Epithelial cell of proximal tubule (primary cell): ENCODE data around the gene CUL2. TPM values are rescaled to one million over a fixed set of nuclear protein-coding genes. Genes with fewer than 3 reads are reported as not detected.

Source experiments
- DNase-seq: peaks from one replicate; pipeline ENCODE4 v3.0.0-alpha.2; 2011; ENCODE audit warnings: low read depth
- H3K4me3 ChIP-seq: 2 replicates; pipeline ENCODE4 v1.5.1; 2011; ENCODE audit warnings: low read depth, mild to moderate bottlenecking, low read length
- CTCF ChIP-seq: conservative IDR thresholded peaks from 2 replicates; pipeline ENCODE4 v1.5.1; 2012; ENCODE audit warnings: low read depth, mild to moderate bottlenecking, low read length
- total RNA-seq: library from RNA; depleted of rRNA; stranded (reverse); fragments of >200 nt; gene quantifications from 2 replicates; pipeline ENCODE4 v1.2.3, GENCODE V29; 2015

Gene CUL2
- 23.7 and 24.8 TPM in 2 replicates for total RNA-seq

GRCh38 chr10:35090162-35090954, at the start of gene CUL2:
Gene CUL2, minus strand, starts transcription at chr10:35090341. Its CDS starts 19,024 bp downstream, at chr10:35071317.
- peak; percentile 80 for DNase-seq
- no peak for TF ChIP-seq CTCF
- H3K4me3 ChIP-seq = peak within 1 kb of the TSS; percentile 82

- H3K4me3 ChIP-seq = no peak overlapping the region
- TF ChIP-seq CTCF = no peak
- no peak for DNase-seq
Observed at GRCh38 chr10:35136263-35136815, 46.2 kb upstream of the CUL2 start.

- no peak for DNase-seq
- no peak overlapping the region for H3K4me3 ChIP-seq
- no peak for TF ChIP-seq CTCF
Observed at GRCh38 chr10:35135861-35136260, 45.7 kb upstream of the CUL2 start.

GRCh38 chr10:35133586-35133985, 43.4 kb upstream of the CUL2 start:
- TF ChIP-seq CTCF = no peak
- H3K4me3 ChIP-seq = no peak overlapping the region
- DNase-seq = no peak

GRCh38 chr10:35132727-35133126, 42.6 kb upstream of the CUL2 start:
- H3K4me3 ChIP-seq = no peak overlapping the region
- TF ChIP-seq CTCF = no peak
- DNase-seq = no peak

GRCh38 chr10:35130663-35131062, 40.5 kb upstream of the CUL2 start:
- no peak for DNase-seq
- no peak for TF ChIP-seq CTCF
- H3K4me3 ChIP-seq = no peak overlapping the region
